Stimulated activated naive CD4-positive, alpha-beta T cell (primary cell): Measurements from ENCODE around the gene CDK5RAP1.

Source experiments
- DNase-seq, 6 experiments: peaks; one replicate each; lab custom pipeline; 2025; lab: John Stamatoyannopoulos, UW

The CDK5RAP1 gene

GRCh38 chr20:33386673-33387072, 14.6 kb downstream of the CDK5RAP1 start:
- no peak for DNase-seq

GRCh38 chr20:33377366-33377765, 24.0 kb downstream of the CDK5RAP1 start:
- no peak for DNase-seq

GRCh38 chr20:33373735-33374605, 27.3 kb downstream of the CDK5RAP1 start:
- DNase-seq, result no peak

DNA sequence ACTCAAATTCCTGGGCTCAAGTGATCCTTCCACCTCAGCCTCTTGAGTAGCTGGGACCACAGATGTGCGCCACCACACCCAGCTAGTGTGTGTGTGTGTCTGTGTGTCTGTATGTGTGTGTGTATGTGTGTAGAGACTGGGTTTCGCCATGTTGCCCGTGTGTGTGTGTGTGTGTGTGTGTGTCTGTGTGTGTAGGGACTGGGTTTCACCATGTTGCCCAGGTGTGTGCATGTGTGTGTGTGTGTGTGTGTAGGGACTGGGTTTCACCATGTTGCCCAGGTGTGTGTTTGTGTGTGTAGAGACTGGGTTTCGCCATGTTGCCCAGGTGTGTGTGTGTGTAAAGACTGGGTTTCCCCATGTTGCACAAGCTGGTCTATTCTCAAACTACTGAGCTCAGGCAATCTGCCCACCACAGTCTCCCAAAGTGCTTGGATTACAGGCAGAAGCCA, 28.3 kb downstream of the CDK5RAP1 start:
- DNase-seq, result no peak

DNA sequence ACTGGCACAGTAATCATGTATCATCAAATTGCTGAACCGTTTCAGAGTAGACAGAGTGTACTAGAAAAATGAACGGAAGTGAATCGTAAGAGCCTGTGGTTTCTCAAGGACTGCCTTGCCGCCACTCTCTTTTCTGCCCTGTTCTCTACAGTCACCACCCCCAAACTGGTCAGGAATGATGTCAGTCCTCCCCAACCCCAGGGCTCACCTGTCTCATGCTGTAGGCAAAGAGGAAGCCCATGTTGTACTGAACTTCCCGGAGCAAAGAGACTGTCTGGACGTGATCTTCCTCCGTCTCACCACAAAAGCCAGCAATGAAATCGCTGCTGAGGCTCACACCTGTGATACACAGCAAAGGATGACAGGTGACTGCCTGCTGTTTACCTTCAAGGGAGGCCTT, 31.0 kb downstream of the CDK5RAP1 start:
- peak; percentile 11 to 59 (median 32) for DNase-seq

GRCh38 chr20:33362898-33363297, 38.4 kb downstream of the CDK5RAP1 start:
- DNase-seq, result no peak

GRCh38 chr20:33359399-33360261, 41.7 kb downstream of the CDK5RAP1 start:
- DNase-seq, result no peak

- no peak for DNase-seq
Measured at GRCh38 chr20:33353013-33353402, 48.3 kb downstream of the CDK5RAP1 start.

DNA sequence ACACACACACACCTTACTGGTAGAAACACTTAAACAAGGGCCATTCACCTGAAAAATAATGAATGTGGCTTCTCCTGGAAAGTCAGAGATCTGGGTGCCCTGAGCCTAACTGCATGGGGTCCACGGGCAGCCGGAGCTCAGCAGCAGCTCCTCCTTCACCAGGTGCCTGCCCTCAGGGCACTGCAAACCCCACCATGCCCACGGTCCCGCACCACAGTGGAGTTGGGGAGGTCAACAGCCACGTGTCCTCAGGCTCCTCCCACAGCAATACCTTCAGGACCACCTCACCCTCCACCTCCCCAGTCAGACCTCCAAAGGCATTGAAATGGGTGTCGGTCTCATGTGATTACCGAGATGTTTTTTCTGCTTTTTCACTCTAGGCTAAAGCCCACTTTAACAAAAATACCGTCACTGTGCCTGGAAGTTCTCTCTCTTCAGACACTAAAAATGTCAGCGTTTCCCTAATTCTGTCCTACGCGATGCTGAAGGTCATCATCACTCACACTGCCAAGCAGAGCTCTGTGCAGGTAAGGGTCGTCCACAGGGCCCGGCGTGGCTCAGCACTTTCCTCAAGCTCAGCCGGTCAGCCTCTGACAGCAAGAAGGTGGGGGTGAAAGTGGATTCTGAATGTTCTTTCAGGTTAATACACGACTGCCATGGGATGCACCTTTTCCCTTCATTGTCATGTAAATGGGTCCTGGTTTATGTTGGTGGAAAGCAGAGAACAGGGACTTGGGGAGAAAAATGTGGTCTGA, 48.9 kb downstream of the CDK5RAP1 start:
- no peak for DNase-seq

DNA sequence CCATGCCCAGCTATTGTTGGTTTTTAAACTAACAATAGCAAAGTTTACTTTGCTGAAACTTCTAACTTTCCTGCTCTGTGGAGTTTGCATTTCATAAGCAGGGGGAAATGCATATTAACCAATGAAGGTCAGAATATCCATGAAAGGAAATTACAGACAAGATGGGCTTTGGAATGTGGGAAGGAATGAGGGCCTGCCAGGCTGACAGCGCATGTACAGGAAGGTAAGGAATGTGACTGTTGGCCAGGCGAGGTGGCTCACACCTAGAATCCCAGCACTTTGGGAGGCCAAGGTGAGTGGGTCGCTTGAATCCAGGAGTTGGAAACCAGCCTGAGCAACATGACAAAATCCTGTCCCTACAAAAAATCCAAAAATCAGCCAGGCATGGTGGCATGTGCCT, 49.6 kb downstream of the CDK5RAP1 start:
- no peak for DNase-seq

DNA sequence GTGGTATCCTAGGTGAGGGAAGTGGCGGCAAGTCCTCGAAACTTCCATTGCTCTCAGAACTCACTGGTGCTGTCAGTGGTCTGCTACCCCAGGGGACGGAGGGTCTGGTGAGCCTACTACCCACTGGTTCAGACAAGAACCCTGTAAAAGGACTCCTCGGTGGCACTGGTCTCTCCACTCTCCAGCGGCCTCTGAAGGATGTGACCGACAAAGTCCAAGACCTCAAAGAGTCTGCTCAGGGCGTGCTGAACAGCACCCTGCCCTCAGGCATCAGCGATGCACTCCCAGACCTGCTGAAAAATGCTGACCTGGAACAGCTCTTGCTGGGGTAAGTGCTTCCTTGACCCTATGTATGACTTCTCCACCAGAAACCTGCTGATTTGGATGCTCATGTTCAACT, 51.8 kb downstream of the CDK5RAP1 start:
- DNase-seq, result no peak

- DNase-seq, result no peak
Measured at GRCh38 chr20:33348136-33348937, 53.0 kb downstream of the CDK5RAP1 start.

DNA sequence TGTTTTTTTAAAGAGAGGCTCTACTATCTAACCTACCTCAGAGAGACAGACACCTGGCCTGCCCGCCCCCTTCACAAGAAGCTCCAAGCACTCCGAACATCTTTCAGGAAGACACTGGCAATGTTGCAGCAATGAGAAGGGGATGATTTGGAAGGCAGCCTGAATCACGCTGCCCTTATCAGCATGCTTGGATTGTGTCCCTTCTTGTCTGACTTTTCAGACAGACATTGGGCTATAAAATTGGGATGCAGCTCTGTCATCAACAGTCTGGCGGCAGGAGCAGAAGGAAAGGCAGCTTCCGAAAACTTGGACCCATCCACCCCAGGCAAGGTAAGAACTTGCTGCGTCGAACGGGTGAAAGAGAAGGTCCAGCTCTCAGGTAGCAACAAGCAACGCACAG, 56.0 kb downstream of the CDK5RAP1 start:
- no peak for DNase-seq

- DNase-seq, result no peak
Measured at GRCh38 chr20:33343521-33343920, 57.8 kb downstream of the CDK5RAP1 start.

- no peak for DNase-seq
Measured at GRCh38 chr20:33339515-33340058, 61.7 kb downstream of the CDK5RAP1 start.

DNA sequence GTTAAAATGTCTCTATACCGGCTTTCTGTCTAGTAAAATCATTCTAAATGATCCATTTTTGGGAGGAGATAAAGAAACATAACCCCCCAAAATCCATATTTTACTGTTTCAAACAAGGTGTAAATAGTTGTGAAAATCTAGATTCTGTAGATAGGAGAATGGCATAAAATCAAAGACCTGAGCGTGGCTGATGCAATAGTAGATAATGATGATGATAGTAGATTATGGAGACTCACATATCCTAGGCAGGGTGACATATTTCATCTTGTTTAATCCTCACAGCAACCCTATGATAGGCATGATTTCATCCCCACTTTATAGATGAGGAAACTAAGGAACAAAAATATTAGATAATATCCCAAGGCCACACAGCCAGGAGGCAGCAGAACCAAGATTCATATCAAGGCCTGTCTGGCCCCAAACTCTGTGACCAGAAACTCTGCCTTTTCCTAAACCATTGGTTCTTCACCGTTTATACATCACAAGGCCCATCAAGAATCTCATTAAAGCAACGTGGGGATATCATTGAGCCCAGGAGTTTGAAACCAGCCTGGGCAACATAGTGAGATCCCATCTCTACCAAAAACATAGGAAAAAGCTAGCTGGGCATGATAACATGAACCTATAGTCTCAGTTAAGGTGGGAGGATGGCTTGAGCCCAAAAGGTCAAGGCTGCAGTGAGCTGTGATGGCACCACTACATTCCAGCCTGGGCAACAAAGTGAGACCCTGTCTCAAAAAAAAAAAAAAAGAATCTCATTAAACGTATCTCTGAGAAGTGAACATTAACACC, 62.7 kb downstream of the CDK5RAP1 start:
- DNase-seq, result no peak

GRCh38 chr20:33337531-33338165, 63.7 kb downstream of the CDK5RAP1 start:
- no peak for DNase-seq

GRCh38 chr20:33337119-33337518, 64.2 kb downstream of the CDK5RAP1 start:
- no peak for DNase-seq

- no peak for DNase-seq
Measured at GRCh38 chr20:33336375-33336774, 64.9 kb downstream of the CDK5RAP1 start.

DNA sequence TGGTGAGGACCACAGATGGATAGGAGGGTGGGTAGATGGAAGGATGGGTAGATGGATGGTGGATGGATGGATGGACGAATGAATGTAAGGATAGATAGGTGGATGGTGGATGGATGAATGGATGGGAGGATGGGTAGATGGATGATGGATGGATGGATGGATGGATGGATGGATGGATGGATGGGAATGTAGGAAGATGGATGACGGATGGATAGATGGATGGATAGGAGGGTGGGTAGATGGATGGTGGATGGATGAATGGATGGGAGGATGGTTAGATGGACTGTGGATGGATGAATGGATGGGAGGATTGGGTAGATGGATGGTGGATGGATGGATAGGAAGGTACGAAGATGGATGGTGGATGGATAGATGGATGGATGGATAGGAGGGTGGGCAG, 67.2 kb downstream of the CDK5RAP1 start:
- DNase-seq, result no peak
